Hematopoietic multipotent progenitor cell treated with erythropoietin and hydrocortisone succinate and interleukin-3 and kit ligand, for 6 days (in vitro differentiated cells): ENCODE results near the gene MRM2.
A peak's percentile ranks its signal among the peaks of the same experiment; 100 is the strongest.

Experiments used
- DNase-seq: peaks from one replicate; pipeline ENCODE4 v3.0.0-alpha.2; 2015

The MRM2 gene

GRCh38 chr7:2245883-2246675, 4.1 kb upstream of the MRM2 start:
- DNase-seq = peak; percentile 46

GRCh38 chr7:2244404-2244995, 2.5 kb upstream of the MRM2 start:
- DNase-seq = no peak

DNA sequence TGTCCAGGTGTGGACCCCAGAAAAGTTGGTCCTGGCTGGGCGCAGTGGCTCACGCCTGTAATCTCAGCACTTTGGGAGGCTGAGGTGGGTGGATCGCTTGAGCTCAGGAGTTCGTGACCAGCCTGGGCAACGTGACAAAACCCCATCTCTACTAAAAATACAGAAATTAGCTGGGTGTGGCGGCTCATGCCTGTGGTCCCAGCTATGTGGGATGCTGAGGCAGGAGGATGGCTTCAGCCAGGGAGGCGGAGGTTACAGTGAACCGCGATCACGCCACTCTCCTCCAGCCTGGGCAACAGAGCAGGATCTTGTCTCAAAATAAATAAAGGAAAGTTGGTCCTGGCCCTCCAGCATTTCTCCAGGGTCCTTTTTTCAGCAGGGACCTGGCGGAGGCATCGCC, 1.5 kb upstream of the MRM2 start:
- peak; percentile 45 for DNase-seq

DNA sequence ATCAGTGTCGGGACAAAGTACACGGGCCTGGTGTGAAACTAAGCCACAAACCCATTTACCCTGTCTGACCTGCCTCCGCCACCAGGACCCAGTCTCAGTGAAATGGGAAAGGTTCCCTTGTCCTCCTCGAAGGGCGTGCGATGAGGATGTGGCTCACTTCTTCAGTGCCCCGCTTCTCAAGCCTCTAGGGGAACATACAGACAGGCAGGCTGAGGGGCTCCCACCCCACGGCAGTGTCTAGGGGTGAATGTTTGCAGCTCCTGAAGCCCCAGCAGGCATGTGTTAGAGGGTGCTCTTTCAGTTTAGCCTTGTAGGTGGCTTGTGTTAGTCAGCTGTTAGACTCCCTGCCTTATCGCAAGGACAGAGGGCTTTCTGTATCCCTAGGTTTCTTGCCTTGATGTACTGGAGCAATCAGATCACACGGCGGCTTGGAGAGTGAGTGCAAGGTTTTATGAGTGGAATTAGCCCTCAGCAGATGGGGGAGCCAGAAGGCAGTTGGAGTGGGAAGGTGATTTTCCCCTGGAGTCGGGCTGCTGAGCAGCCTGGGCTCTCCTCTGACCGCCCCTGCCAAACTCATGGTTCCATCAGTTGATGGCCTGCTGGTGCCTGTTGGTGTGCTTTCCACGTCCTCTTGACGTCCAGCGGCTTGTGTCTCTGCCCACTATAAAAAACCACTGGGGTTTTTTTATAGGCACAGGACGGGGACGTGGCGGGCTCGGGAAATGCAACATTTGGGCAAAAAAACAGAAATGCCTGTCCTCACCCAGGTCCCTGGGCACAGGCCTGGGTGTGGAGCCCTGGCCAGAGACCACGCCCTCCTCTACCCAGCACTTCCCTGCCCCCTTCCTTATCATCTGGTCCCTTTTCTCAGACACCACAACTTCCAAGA, 780 bp upstream of the MRM2 start:
- peak; percentile 67 for DNase-seq

- DNase-seq = no peak
Measured at GRCh38 chr7:2239242-2239641, 2.8 kb downstream of the MRM2 start.

- DNase-seq = no peak
Measured at GRCh38 chr7:2237109-2237602, 4.8 kb downstream of the MRM2 start.

DNA sequence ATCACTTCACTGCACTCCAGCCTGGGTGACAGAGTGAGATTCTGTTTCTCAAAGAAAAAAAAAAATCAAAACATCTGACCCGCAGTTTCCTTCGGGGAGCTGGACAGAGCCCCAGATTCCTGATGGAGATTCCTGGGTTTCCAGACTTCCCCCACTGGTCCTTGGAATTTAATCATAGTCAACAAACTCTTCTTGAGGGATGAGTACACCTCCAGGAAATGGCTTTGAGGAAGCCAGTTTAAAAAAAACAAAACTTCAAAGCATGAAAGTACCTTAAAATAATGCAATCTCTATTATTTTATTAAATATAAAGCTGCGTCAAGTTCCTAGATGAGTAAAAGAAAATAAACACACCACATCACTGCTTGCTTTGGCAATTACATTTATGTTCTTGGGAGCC, 8.1 kb downstream of the MRM2 start:
- DNase-seq = no peak

- peak; percentile 93 for DNase-seq
Measured at GRCh38 chr7:2232766-2233520, 9.1 kb downstream of the MRM2 start, which contains the start of gene MAD1L1. MAD1L1 (minus strand) TSS chr7:2232945; CDS start chr7:2230133, 2,812 bp downstream.

DNA sequence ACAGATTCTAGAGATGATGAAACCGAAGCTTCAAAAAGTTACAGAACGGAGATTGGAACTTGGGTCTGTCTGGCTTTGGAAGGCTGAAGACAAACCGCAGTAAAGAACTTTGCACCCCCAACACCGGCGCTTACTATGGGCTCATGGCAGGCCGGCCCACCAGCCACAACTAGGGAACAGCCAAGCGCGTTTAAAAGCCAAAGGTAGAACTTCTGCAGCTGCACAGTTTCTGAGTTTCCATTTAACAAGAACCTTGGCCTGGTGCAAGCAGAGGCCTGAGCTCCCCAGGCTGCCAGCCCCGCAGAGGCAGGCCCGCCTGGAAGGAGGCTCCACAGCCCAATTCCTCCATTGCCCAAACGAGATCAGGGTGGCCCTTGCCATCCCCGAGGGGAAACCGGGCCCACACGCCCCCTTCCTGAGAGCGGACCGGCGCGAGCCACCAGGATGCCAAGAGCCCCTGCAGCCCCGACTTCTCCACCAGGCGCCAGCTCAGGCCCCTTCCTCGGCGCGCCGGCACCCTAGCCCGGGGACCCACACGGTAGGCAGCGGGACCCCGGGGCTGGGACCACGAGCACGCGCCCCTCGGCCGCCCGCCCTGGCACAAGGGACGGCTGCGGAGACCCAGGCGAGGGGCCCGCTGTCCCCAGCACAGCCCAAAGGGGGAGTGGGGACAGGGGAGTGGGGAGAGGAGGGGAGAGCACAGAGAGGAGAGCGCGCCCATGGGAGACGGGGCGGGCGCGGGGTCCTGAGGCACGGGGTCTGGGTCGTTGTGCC, 9.8 kb downstream of the MRM2 start:
- peak; percentile 47 for DNase-seq

GRCh38 chr7:2230882-2231281, 11.1 kb downstream of the MRM2 start:
- no peak for DNase-seq

- DNase-seq = no peak
Measured at GRCh38 chr7:2230226-2230625, 11.8 kb downstream of the MRM2 start.

- DNase-seq = no peak
Measured at GRCh38 chr7:2229467-2229866, 12.5 kb downstream of the MRM2 start.

DNA sequence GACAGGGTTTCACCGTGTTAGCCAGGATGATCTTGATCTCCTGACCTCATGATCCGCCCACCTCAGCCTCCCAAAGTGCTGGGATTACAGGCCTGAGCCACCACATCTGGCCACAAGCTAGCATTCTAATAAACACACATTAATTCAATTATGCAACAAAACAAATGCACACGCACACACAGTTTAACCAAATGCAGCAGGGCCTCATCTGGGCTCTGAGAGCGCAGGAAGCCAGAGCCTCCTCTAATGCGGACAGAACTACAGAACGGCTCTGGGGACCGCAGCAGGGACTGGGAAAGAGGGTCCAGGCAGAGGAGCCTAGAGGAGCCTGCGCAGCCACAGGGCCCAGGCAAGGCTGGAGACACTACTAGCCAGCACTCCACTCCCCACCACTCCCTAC, 13.1 kb downstream of the MRM2 start:
- DNase-seq = no peak

- DNase-seq = no peak
Measured at GRCh38 chr7:2227699-2228098, 14.3 kb downstream of the MRM2 start.

GRCh38 chr7:2225830-2226229, 16.2 kb downstream of the MRM2 start:
- DNase-seq = no peak

- DNase-seq = no peak
Measured at GRCh38 chr7:2225336-2225735, 16.7 kb downstream of the MRM2 start.

DNA sequence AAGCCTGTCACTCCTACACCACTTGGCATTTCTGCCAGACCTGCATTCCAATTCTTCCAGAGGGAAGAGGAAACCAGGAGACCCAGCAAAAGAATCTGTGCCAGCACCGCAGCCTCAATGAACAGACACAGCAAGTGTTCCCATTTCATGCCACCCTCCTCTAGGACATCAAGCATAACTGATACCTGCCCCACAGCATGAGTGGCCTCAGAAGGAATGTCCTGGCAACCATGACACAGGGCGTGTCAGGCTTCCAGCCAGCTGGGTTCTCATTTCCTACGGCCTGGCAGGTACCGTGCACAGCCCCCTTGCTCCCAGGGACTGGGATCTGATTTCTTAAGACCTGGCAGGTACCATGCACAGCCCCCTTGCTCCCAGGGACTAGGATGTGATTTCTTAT, 17.1 kb downstream of the MRM2 start:
- DNase-seq = no peak

- no peak for DNase-seq
Measured at GRCh38 chr7:2224491-2224928, 17.5 kb downstream of the MRM2 start.

- no peak for DNase-seq
Measured at GRCh38 chr7:2223321-2223720, 18.7 kb downstream of the MRM2 start.

DNA sequence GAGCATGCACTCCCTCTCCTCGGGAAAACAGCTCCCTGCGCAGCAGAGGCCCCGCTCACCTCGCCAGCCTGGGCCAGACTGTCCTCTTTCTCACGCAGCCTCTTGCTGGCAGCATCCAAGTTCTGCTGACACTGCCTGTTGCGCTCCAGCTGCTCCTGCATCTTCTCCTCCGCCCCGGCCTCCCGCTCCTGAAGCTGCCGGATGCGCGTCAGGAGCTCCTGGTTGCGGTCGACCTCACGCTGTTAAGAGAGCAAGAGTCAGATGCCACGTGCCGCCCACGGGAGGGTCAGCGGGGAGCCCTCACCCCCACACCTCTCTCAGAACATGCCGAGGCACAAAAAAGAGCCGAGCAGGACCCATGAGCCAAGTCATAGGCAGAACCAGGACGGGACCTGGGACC, 19.5 kb downstream of the MRM2 start:
- no peak for DNase-seq

DNA sequence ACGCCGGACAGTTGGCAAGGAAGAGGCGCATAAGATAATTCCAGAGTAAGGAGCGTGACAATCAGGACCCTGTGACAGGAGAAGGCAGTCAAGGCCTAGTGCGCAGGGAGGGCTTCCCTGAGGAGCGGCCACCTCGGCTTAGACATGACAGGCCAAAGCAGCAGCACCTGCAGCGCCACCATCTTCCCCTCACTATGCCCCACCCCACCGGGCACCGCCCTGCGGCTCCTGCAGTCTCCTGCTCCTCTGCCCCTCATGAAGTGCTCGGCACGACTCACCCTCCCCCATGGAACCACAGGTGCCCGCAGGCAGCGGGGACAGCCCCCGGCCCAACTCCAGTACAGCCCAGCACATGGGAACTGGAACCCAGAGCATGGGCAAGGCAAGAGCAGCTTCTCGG, 21.1 kb downstream of the MRM2 start:
- no peak for DNase-seq

DNA sequence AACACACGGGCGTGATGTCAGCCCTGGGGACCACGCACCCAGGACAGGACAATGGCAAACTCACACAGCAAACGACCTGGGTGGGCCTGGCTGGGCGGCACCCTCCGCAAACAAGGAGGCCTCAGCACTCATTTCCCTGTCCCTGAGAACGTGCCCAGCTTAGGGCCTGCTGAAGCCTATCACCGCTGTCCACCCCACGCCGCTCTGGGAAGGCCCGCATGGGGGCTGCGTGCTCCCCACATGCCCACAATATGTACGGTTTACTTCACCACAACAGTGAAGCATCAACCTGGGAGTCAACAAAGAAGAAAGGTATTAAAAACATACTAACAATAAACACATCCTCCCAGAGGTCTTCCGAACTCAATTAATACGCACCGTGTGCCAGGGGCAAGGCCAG, 21.5 kb downstream of the MRM2 start:
- no peak for DNase-seq
